MG63 (cell line): Measurements from ENCODE around the gene LGMN. TPM values are rescaled to one million over a fixed set of nuclear protein-coding genes. Genes with fewer than 3 reads are reported as not detected.
A peak's percentile ranks its signal among the peaks of the same experiment; 100 is the strongest.
"Not testable (repeated sequence)": the region's sequence is repeated elsewhere in the genome, so short reads cannot be mapped to it uniquely, and the experiment has no call there.

Experiments used
- DNase-seq: peaks from one replicate; pipeline ENCODE4 v3.0.0-alpha.2; 2020
- H3K27me3 ChIP-seq: fragments of 250-450 bp; sonication (Bioruptor Pico); 2 replicates; pipeline ENCODE4 v1.5.1; 2020; ENCODE audit warnings: mild to moderate bottlenecking, moderate library complexity
- H3K36me3 ChIP-seq: fragments of 250-450 bp; sonication (Bioruptor Pico); 2 replicates; pipeline ENCODE4 v1.5.1; 2020; ENCODE audit warnings: mild to moderate bottlenecking, moderate library complexity
- H3K4me3 ChIP-seq: fragments of 250-450 bp; sonication (Bioruptor Pico); 2 replicates; pipeline ENCODE4 v1.5.1; 2020; ENCODE audit warnings: mild to moderate bottlenecking, moderate library complexity
- H3K9me3 ChIP-seq: fragments of 250-450 bp; sonication (Bioruptor Pico); 2 replicates; pipeline ENCODE4 v1.5.1; 2020; ENCODE audit warnings: mild to moderate bottlenecking, moderate library complexity
- total RNA-seq: library from RNA; depleted of rRNA; stranded (reverse); fragments of >200 nt; shearing (Covaris generic); gene quantifications from 2 replicates; pipeline ENCODE4 v1.2.3, GENCODE V29; 2014; ENCODE audit warnings: low replicate concordance

LGMN gene
- total RNA-seq, 1 experiment from 2014 or later: 41.9 TPM

- no peaks in the 10 kb centered on the region for H3K9me3 ChIP-seq
- H3K4me3 ChIP-seq: no peak overlapping the region
- no peaks in the 10 kb centered on the region for H3K27me3 ChIP-seq
- DNase-seq: no peak
- no peaks in the 10 kb centered on the region for H3K36me3 ChIP-seq
These were observed 22.1 kb upstream of the LGMN start for GRCh38 chr14:92770484-92770883.

- Histone ChIP-seq H3K27me3 (no peaks in the 10 kb centered on the region), H3K9me3 (no peaks in the 10 kb centered on the region)
- no peak for DNase-seq
These were observed 20.4 kb upstream of the LGMN start for GRCh38 chr14:92768795-92769194.

DNA sequence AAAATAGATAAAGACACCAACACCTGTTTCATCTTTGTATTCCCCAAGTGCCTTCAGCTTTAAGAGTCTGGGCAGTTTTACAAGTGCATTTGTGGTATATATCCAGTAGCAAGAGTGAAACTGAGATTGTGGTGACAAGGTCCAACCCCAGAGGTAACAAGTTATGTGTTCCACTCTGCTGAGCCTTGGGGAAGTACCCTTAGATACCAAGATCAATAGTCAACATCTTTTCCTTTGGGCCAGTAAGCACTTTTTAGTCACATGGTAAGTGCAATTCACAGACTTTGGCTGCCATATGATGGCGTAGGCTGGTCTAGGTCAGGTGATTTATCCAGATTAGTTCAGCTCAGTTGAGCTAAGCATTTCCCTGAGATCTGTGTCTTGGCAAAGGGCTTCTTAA, 19.8 kb upstream of the LGMN start:
- H3K9me3 ChIP-seq, H3K36me3 ChIP-seq, H3K4me3 ChIP-seq, DNase-seq, H3K27me3 ChIP-seq: not testable (repeated sequence)

More at GRCh38 chr14:92768795-92769194, 20.4 kb upstream of the LGMN start:
- Histone ChIP-seq H3K36me3 (no peaks in the 10 kb centered on the region), H3K4me3 (no peak overlapping the region)

DNA sequence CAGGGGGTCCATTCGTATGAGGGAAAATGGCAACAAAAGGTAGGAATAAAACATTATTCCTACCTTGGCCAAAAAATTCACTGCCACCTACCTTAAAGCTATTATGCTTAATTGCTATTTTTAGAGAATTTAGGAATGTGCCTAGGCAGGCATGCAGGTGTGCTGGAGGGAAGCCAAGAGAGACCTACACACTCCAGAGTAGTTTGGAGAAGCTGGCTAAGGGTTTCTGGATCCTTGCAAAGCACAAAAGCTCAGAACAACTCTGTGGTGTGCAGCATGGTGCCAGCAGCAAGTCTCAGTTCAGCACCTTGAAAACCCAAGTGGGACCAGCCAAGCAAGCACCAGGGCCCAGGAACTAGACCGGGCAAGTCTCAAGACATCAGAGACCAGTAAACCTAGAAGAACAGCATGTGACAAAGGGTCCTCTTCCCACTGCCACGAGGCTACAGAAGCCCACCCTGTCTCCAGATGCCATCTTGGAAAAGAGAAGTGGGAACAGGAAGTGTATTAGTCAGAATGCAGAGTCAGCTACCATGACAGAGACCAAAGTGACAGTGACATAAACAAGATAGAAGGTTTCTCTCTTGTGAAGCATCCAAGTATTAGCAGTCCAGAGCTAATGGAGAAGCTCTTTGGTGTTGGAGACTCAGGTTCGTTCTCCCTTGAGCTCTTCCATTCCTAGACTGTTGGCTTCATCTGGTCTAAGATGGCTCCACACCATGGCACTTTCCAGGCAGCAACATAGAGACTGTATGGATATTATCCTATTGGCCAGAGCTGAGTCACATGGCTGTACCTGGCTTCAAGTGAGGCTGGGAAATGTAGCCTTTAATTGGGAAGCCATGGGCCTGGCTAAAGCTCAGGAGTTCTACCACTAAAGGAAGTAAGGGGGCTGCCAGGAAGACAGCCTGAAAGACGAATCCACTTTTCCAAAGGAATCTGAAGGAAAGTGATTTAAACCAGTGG, 15.5 kb upstream of the LGMN start:
- not testable (repeated sequence) for H3K4me3 ChIP-seq, H3K9me3 ChIP-seq, H3K36me3 ChIP-seq, DNase-seq, H3K27me3 ChIP-seq

DNA sequence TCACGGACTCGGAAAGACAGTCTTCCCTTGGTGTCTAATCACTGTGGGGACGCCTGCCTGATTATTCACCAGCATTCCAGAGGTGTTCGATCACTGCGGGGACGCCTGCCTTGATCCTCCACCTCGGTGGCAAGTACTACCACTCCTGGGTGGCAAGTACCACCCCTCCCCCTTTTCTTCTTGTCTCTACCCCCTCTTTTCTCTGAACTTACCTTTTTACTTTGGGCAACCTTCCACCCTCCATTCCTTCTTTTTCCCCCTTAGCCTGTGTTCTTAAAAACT, 12.0 kb upstream of the LGMN start:
- no peak for DNase-seq
- Histone ChIP-seq H3K9me3 (no peaks in the 10 kb centered on the region), H3K36me3 (no peaks in the 10 kb centered on the region), H3K27me3 (no peaks in the 10 kb centered on the region), H3K4me3 (no peak overlapping the region)

DNA sequence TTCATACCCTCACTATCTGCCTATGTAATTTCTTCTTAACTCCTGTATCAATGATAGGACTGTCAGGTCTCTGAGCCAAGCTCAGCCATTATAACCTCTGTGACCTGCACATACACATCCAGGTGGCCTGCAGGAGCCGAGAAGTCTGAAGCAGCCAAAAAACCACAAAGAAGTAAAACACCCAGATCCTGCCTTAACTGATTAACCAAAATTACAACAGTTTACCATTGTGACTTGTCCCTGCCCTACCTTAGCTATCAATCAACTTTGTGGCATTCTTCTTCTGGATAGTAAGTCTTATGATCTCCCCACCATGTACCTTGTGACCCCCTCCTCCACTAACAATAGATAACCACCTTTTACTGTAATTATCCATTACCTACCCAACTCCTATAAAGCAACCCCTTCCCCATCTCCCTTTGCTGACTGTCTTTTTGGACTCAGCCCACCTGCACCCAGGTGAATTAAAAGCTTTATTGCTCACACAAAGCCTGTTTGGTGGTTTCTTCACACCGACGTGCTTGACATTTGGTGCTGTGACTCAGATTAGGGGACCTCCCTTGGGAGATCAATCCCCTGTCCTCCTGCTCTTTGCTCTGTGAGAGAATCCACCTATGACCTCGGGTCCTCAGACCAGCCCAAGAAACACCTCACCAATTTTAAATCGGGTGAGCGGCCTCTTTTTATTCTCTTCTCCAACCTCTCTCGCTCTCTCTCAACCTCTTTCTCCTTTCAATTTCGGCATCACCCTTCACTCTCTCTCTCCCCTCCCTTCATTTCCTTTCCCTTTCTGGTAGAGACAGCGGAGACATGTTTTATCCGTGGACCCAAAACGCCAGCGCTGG, 11.5 kb upstream of the LGMN start:
- Histone ChIP-seq H3K27me3 (no peaks in the 10 kb centered on the region), H3K9me3 (no peaks in the 10 kb centered on the region), H3K36me3 (no peaks in the 10 kb centered on the region), H3K4me3 (no peak overlapping the region)
- no peak for DNase-seq

DNA sequence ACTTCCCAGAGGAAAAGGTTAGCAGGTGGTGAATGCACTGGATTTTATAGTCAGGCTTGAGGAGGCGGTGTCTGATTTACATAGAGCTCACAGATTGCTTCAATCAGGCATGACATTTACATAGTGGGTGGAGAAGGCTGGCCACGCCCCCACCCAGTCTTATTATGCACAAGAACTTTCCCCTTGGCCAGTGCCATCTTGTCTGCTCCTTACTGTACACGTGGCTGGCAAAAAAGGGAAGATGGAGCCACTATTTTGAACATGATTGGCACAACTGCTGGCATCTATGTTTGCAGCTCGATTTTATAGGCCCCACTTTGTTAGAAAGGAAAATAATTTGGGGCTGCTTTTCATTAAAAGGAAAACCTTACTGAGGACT, 10.9 kb upstream of the LGMN start:
- DNase-seq: peak; percentile 53

GRCh38 chr14:92756446-92756845, 8.0 kb upstream of the LGMN start:
- Histone ChIP-seq H3K27me3 (no peaks in the 10 kb centered on the region), H3K36me3 (no peaks in the 10 kb centered on the region), H3K4me3 (no peak overlapping the region), H3K9me3 (no peaks in the 10 kb centered on the region)
- DNase-seq: no peak

More for the DNA sequence above, 10.9 kb upstream of the LGMN start:
- Histone ChIP-seq H3K27me3 (no peaks in the 10 kb centered on the region), H3K36me3 (no peaks in the 10 kb centered on the region), H3K9me3 (no peaks in the 10 kb centered on the region), H3K4me3 (no peak overlapping the region)

DNA sequence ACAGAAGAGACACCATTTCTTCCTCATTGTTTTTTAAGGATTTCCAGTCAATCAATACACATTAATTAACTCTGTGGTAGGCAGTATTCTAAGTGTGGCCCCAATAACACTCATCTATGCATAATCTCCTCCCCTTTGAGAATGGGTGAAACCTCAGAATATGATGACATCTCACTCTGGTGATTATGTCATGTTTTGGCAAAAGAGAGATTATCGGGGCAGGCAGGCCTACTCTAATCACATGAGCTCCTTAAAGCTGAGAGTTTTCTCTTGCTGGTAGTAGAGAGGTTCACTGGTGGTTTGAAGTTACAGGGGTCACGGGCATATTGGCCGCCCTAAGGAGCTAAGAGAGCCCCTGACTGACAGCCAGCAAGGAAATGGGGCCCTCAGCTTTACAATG, 7.1 kb upstream of the LGMN start:
- H3K4me3 ChIP-seq: no peak overlapping the region
- DNase-seq: no peak
- no peaks in the 10 kb centered on the region for H3K36me3 ChIP-seq
- H3K9me3 ChIP-seq: no peaks in the 10 kb centered on the region
- H3K27me3 ChIP-seq: no peaks in the 10 kb centered on the region

- Histone ChIP-seq H3K36me3 (no peaks in the 10 kb centered on the region), H3K4me3 (no peak overlapping the region), H3K27me3 (no peaks in the 10 kb centered on the region), H3K9me3 (no peaks in the 10 kb centered on the region)
- no peak for DNase-seq
These were observed 6.5 kb upstream of the LGMN start for GRCh38 chr14:92754966-92755365.

- Histone ChIP-seq H3K9me3 (no peaks in the 10 kb centered on the region), H3K36me3 (no peaks in the 10 kb centered on the region), H3K27me3 (no peaks in the 10 kb centered on the region), H3K4me3 (no peak overlapping the region)
- DNase-seq: no peak
These were observed 4.8 kb upstream of the LGMN start for GRCh38 chr14:92753250-92753649.

DNA sequence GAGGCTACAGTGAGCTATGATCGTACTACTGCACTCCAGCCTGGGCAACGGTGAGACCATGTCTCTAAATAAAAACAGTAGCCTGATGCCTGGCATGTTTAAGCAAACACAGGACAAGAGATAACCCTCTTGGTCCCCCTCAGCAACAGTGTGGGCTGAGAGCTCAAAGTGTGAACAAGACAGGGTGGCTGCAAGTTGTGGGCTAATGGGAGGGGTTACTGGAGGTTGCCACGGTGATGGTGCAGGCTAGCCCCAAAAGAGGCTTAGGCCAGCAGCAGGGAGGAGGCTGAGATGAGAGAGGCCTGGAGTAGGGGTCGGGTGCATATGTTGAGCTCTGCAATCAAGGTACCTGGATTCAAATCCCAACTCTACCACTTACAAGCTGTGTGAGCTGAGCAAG, 3.4 kb upstream of the LGMN start:
- no peak for DNase-seq
- H3K9me3 ChIP-seq: no peaks in the 10 kb centered on the region
- H3K4me3 ChIP-seq: no peak overlapping the region
- H3K27me3 ChIP-seq: no peaks in the 10 kb centered on the region
- H3K36me3 ChIP-seq: no peaks in the 10 kb centered on the region

GRCh38 chr14:92750994-92751400, 2.6 kb upstream of the LGMN start:
- Histone ChIP-seq H3K27me3 (no peaks in the 10 kb centered on the region), H3K9me3 (no peaks in the 10 kb centered on the region), H3K36me3 (no peaks in the 10 kb centered on the region), H3K4me3 (no peak overlapping the region)
- peak; percentile 60 for DNase-seq

GRCh38 chr14:92750222-92750728, 1.8 kb upstream of the LGMN start:
- not testable (repeated sequence) for H3K27me3 ChIP-seq, H3K9me3 ChIP-seq, H3K4me3 ChIP-seq, H3K36me3 ChIP-seq, DNase-seq

- no peak for DNase-seq
- H3K9me3 ChIP-seq: no peaks in the 10 kb centered on the region
- peak overlapping the region; percentile 79 for H3K4me3 ChIP-seq
- H3K36me3 ChIP-seq: no peaks in the 10 kb centered on the region
- H3K27me3 ChIP-seq: no peaks in the 10 kb centered on the region
These were observed 647 bp downstream of the LGMN start for GRCh38 chr14:92747701-92748258.

- DNase-seq: no peak
- H3K36me3 ChIP-seq: no peaks in the 10 kb centered on the region
- H3K9me3 ChIP-seq: no peaks in the 10 kb centered on the region
- H3K27me3 ChIP-seq: no peaks in the 10 kb centered on the region
- no peak overlapping the region for H3K4me3 ChIP-seq
These were observed 4.2 kb downstream of the LGMN start for GRCh38 chr14:92744198-92744597.

GRCh38 chr14:92740440-92740839, 8.0 kb downstream of the LGMN start:
- Histone ChIP-seq H3K9me3 (no peaks in the 10 kb centered on the region), H3K36me3 (no peaks in the 10 kb centered on the region), H3K27me3 (no peaks in the 10 kb centered on the region), H3K4me3 (no peak overlapping the region)
- DNase-seq: no peak
